Activated CD4-positive, alpha-beta T cell treated with anti-CD3 and anti-CD28 coated beads, Interleukin-2, amount 10 ng/mL, durations not matched to agents 7 days and 5 days (primary cell): Measurements from ENCODE around the gene HNF1B. TPM values are rescaled to one million over a fixed set of nuclear protein-coding genes. Genes with fewer than 3 reads are reported as not detected.

ENCODE experiments used
- CTCF ChIA-PET: fragments of 350-600 bp; sonication (Branson Sonifier 250); formaldehyde crosslinking; loops from one replicate; lab custom pipeline; 2021; ENCODE audit warnings: antibody characterized with exemption; lab: Charles Lee
- POLR2A ChIA-PET: fragments of 350-600 bp; sonication (Branson Sonifier 250); formaldehyde crosslinking; loops from one replicate; lab custom pipeline; 2021; ENCODE audit warnings: antibody characterized with exemption; lab: Charles Lee
- DNase-seq: peaks from one replicate; pipeline ENCODE4 v3.0.0-alpha.2; 2020
- H3K27ac Mint-ChIP-seq: one replicate; pipeline ENCODE4 v1.8.0; 2021; ENCODE audit warnings: mild to moderate bottlenecking, moderate library complexity, mixed read lengths
- H3K27me3 Mint-ChIP-seq: one replicate; pipeline ENCODE4 v1.8.0; 2021; ENCODE audit warnings: mixed read lengths
- H3K36me3 Mint-ChIP-seq: one replicate; pipeline ENCODE4 v1.8.0; 2021; ENCODE audit warnings: low read depth, mixed read lengths
- H3K4me1 Mint-ChIP-seq: one replicate; pipeline ENCODE4 v1.8.0; 2021; ENCODE audit warnings: mixed read lengths
- H3K4me3 Mint-ChIP-seq: one replicate; pipeline ENCODE4 v1.8.0; 2021; ENCODE audit warnings: mild to moderate bottlenecking, moderate library complexity, mixed read lengths
- H3K9me3 Mint-ChIP-seq: one replicate; pipeline ENCODE4 v1.8.0; 2021; ENCODE audit warnings: mixed read lengths
- total RNA-seq, 2 experiments: library from RNA; stranded (reverse); gene quantifications; one replicate each; pipeline ENCODE4 v1.2.3, GENCODE V29; 2021

Gene HNF1B
- total RNA-seq, 2 experiments from 2014 or later, result 0.08 TPM; not detected in 1

DNA sequence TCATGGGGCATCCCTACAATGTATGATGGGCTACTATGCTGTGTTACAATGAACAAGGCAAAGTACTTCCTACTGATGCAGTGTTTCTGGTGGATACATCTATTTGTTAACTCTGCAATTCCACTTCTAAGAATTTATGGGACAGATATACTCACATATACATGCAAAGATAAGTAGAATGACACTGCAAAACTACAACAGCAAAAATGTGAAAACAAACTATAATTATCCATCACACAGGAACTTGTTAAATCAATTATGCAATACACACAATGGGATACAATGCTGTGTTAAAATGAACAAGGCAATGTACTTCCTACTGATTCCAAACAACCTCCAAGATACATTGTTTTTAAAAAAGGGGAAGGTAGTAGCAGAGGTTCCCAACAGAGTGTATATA lies 104.8 kb downstream of the HNF1B start:
- Mint-ChIP-seq H3K4me1 (peaks cover 35% of the 10 kb centered on the region), H3K27ac (no peak overlapping the region), H3K4me3 (no peak overlapping the region), H3K9me3 (no peaks in the 10 kb centered on the region), H3K36me3 (peaks cover 54% of the 10 kb centered on the region), H3K27me3 (peaks cover 12% of the 10 kb centered on the region)
- DNase-seq, result no peak
- ChIA-PET POLR2A (no interaction called here), CTCF (interaction anchor here (0.5 kb wide), 1 partner anchor 28 kb away, joined by 3 read pairs; no protein-coding TSS in a partner anchor)

GRCh38 chr17:37637956-37638355 lies 106.9 kb downstream of the HNF1B start:
- ChIA-PET CTCF (no interaction called here), POLR2A (no interaction called here)
- Mint-ChIP-seq H3K4me1 (peaks cover 31% of the 10 kb centered on the region), H3K27ac (no peak overlapping the region), H3K4me3 (no peak overlapping the region), H3K9me3 (no peaks in the 10 kb centered on the region), H3K27me3 (no peaks in the 10 kb centered on the region), H3K36me3 (peaks cover 59% of the 10 kb centered on the region)
- no peak for DNase-seq

Other genes with a start within 250 kb of the HNF1B start
- 100 to 1,000 TPM; 106 to 111 TPM for gene SYNRG, start 135.6 kb downstream of the HNF1B start, total RNA-seq
- 10 to 100 TPM; 26.7 to 27.7 TPM for gene DDX52, start 101.6 kb downstream of the HNF1B start, total RNA-seq
- not detected for gene TBC1D3K, start 179.4 kb upstream of the HNF1B start, total RNA-seq
- 1 to 10 TPM in 1 of 2 experiments, not detected in 1; 1.5 TPM for gene TBC1D3L, start 244.0 kb upstream of the HNF1B start, total RNA-seq